Measurements from ENCODE around the gene GPR132.
"Not testable (repeated sequence)": the region's sequence is repeated elsewhere in the genome, so short reads cannot be mapped to it uniquely, and the experiment has no call there.

- not testable (repeated sequence) for TF ChIP-seq CTCF (IDR thresholded peaks at IDR 0.05 in 2 of 3, conservative IDR thresholded peaks at IDR 0.05 in 1 of 3; ENCODE audit: borderline replicate concordance in 1 of 3, insufficient read depth in 1 of 3, low read depth in 2 of 3, low read length in 2 of 3); SIN3A (IDR thresholded peaks at IDR 0.05; ENCODE audit: low read depth); FOSL1 (IDR thresholded peaks at IDR 0.05; ENCODE audit: low read depth); EZH2phosphoT487 (IDR thresholded peaks at IDR 0.05; ENCODE audit: borderline replicate concordance)
Measured at GRCh38 chr14:105109243-105109642, 44.0 kb upstream of the GPR132 start.
